ENCODE data around the gene MCM7. TPM values are rescaled to one million over a fixed set of nuclear protein-coding genes. Genes with fewer than 3 reads are reported as not detected.

MCM7 gene
- total RNA-seq, 2 experiments from 2014 or later: 390 to 395 TPM

DNA sequence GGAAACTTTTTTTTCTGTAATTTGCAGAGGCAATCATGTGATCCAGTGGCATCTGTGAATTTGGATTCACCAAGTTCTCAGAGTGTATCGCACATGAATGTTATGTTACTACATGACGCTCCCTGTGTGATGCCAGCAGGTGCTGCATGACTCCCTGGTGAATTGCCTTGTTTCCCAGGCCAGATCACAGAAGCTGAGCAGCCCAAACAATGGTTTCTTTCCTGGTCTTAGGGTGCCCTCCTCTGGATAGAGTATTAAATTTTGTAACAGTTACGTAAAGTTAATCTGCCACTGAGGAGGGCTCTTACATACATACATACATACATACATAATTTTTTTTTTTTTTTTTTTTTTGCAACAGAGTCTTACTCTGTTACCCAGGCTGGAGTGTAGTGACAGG lies 48.0 kb downstream of the MCM7 start:
- Mint-ChIP-seq H3K27ac (no peak overlapping the region), H3K36me3 (ENCODE audit: low read depth) (peaks cover 6% of the 10 kb centered on the region), H3K9me3 (no peaks in the 10 kb centered on the region), H3K27me3 (ENCODE audit: low read depth) (no peaks in the 10 kb centered on the region), H3K4me3 (no peak overlapping the region), H3K4me1 (ENCODE audit: low read depth) (peaks cover 16% of the 10 kb centered on the region)
- DNase-seq: peak; percentile 56
- CTCF ChIA-PET: interaction anchor here (0.7 to 3.2 kb wide), 9 partner anchors 17 to 145 kb away, joined by 3 to 19 read pairs (median 7); no protein-coding TSS in a partner anchor
- intact Hi-C loops (cut with micrococcal nuclease): loop anchor here (1.0 kb wide), 1 partner anchor 59 kb away; no protein-coding TSS in a partner anchor

DNA sequence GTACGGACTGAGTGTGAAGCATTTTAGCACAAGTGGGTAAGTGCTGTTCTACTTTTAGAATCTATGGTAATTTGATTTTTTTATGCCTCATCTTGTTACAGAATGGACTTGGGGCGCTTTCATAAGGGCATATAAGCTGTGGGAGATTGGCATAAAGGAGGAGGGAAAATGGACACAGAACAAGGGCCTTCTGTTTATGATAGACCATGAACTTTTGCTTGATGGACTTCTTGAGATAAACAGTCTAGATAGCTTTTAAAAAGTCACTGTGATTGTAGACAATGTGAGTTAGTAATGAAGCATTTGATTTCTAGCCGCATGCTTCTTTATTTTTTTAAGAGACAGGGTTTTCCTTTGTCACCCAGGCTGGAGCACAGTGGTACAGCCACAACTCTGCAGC lies 49.6 kb downstream of the MCM7 start:
- H3K4me1 Mint-ChIP-seq (ENCODE audit: low read depth): peaks cover 16% of the 10 kb centered on the region
- H3K27me3 Mint-ChIP-seq (ENCODE audit: low read depth): no peaks in the 10 kb centered on the region
- no peak overlapping the region for H3K27ac Mint-ChIP-seq
- no peak for DNase-seq
- H3K9me3 Mint-ChIP-seq: no peaks in the 10 kb centered on the region
- no peaks in the 10 kb centered on the region for H3K36me3 Mint-ChIP-seq (ENCODE audit: low read depth)
- no peak overlapping the region for H3K4me3 Mint-ChIP-seq
- intact Hi-C loops (cut with micrococcal nuclease): no loop called here
- CTCF ChIA-PET: interaction anchor here (0.8 to 3.2 kb wide), 11 partner anchors 19 to 138 kb away, joined by 3 to 19 read pairs (median 4); no protein-coding TSS in a partner anchor

DNA sequence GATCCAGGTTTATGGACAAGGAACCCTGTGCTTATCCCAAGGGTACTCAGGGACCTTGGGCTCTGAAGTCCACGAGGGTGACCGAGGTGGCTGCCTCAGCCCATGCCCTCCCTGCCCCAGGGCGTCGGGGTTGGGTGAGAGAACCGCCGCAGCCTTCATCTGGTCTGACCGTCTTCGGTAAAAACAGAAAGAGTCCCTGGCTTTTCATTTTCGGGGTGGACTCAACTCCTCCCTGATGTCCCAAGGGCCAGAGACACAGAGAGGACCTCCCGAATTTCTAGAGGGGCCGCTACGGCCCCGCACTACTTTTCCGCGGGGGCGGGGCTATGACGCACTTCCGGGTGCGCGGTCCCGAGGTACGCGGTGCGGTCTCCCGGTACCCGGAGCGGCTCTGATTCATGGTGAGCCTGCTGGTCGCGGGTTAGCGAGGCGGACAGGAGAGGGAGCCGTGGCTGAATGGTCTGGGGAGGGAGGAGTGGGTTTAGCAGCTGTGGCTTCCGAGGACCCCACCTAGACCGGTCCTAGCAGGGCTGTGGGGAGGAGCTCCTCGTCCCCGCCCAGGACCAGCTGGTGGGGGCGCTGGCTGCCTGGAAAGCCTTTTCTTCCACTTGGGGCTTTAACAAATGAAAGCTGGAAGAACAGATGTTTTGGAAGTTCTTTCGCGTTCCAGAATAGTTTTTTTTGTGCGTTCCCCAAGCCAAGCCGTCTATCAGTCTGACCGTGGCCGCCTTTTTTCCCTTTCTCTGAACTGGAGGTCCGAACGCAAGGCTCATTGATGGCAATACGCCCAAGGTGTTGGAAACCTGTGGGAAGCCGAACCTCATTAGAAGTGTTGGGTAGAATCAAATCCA lies 51.5 kb downstream of the MCM7 start, which contains the start of gene ZSCAN21:
Gene ZSCAN21, plus strand, starts transcription at position 334 of the 851 bp plus-strand sequence. CDS start 7,233 bp downstream, outside the sequence.
- Mint-ChIP-seq H3K4me3 (peak within 1 kb of the TSS; percentile 85), H3K27me3 (ENCODE audit: low read depth) (no peaks in the 10 kb centered on the region), H3K27ac (peak within 1 kb of the TSS; percentile 91), H3K36me3 (ENCODE audit: low read depth) (no peaks in the 10 kb centered on the region), H3K4me1 (ENCODE audit: low read depth) (peaks cover 17% of the 10 kb centered on the region), H3K9me3 (no peaks in the 10 kb centered on the region)
- DNase-seq: peak; percentile 85
- intact Hi-C loops (cut with micrococcal nuclease): loop anchor here (1.0 to 2.0 kb wide), 5 partner anchors 29 to 131 kb away; partner anchors contain the start of genes MBLAC1, TRIM4 and ZNF3
- CTCF ChIA-PET: interaction anchor here (0.5 to 1.2 kb wide), 7 partner anchors 9 to 240 kb away, joined by 3 to 10 read pairs (median 4); partner anchors contain the start of gene TRIM4

DNA sequence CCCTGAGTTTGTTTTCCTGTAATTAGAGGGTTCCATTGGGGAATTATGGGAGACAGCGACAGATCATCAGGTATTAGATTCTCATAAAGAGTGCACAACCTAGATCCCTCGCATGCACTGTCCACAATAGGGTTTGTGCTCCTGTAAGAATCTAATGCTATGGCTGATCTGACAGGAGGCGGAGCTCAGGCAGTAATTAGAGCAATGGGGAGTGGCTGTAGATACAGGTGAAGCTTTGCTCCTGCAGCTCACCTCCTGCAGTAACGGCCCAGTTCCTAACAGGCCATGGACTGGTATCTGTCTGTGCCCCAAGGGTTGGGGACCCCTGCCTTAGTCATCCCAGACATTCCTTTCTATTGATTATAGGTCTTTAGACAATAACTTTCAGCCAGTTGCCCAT lies 52.5 kb downstream of the MCM7 start:
- no peaks in the 10 kb centered on the region for H3K9me3 Mint-ChIP-seq
- CTCF ChIA-PET: no interaction called here
- no peaks in the 10 kb centered on the region for H3K27me3 Mint-ChIP-seq (ENCODE audit: low read depth)
- intact Hi-C loops (cut with micrococcal nuclease): loop anchor here (1.0 to 2.0 kb wide), 5 partner anchors 28 to 130 kb away; partner anchors contain the start of genes MBLAC1, TRIM4 and ZNF3
- H3K36me3 Mint-ChIP-seq (ENCODE audit: low read depth): no peaks in the 10 kb centered on the region
- peak overlapping the region; percentile 91 for H3K27ac Mint-ChIP-seq
- H3K4me3 Mint-ChIP-seq: peak overlapping the region; percentile 85
- peaks cover 18% of the 10 kb centered on the region for H3K4me1 Mint-ChIP-seq (ENCODE audit: low read depth)
- no peak for DNase-seq

DNA sequence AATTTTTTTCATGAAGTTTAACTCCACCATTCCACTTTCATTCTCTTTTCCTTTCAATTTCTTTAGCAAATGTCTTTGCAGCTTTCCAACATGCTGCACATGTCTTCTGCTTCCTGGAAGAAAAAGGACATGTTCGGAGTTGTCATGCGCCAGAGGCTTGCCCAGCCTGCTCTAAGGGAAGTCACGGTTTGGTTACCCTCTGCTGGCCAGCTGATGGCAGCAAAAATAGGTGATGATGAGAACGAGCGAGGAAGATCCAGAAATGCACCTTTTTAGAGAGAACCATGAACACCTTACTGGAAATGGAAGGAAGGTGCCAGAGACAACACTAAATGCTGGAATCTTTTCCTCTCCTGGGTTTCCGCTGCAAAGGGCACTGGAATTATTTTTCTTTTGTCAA lies 56.5 kb downstream of the MCM7 start:
- Mint-ChIP-seq H3K27ac (no peak overlapping the region), H3K36me3 (ENCODE audit: low read depth) (no peaks in the 10 kb centered on the region), H3K4me3 (no peak overlapping the region), H3K9me3 (no peaks in the 10 kb centered on the region), H3K4me1 (ENCODE audit: low read depth) (peaks cover 17% of the 10 kb centered on the region), H3K27me3 (ENCODE audit: low read depth) (no peaks in the 10 kb centered on the region)
- DNase-seq: peak; percentile 42
- CTCF ChIA-PET: interaction anchor here (0.6 to 0.7 kb wide), 2 partner anchors 24 to 377 kb away, joined by 3 read pairs; no protein-coding TSS in a partner anchor
- intact Hi-C loops (cut with micrococcal nuclease): no loop called here

Small RNAs within 50 kb of the gene (microRNA-seq; reads per million reads assigned to microRNA genes)
- gene MIR106B (ENCODE audit: borderline microRNAs expressed, borderline replicate concordance) (7,564 reads per million, percentile 95 among the genes with 10 or more reads in this experiment), gene MIR25 (ENCODE audit: borderline microRNAs expressed, borderline replicate concordance) (1,129 reads per million, percentile 85 among the genes with 10 or more reads in this experiment), gene MIR93 (ENCODE audit: borderline microRNAs expressed, borderline replicate concordance) (14,007 reads per million, percentile 97 among the genes with 10 or more reads in this experiment)

Other genes with a start within 250 kb of the MCM7 start
- not detected for gene OR2AE1, start 224.4 kb downstream of the MCM7 start, total RNA-seq
- 10 to 100 TPM; 25.7 to 25.8 TPM for gene TRIM4, start 181.9 kb downstream of the MCM7 start, total RNA-seq
- gene GJC3, start 171.8 kb downstream of the MCM7 start, total RNA-seq: 1 to 10 TPM in 1 of 2 experiments, under 1 TPM in 1; 0.62 to 1.1 TPM
- not detected for gene AZGP1, start 125.4 kb downstream of the MCM7 start, total RNA-seq
- 10 to 100 TPM; 64.4 to 67.9 TPM for gene ZKSCAN1, start 85.8 kb downstream of the MCM7 start, total RNA-seq
- 1 to 10 TPM; 6.2 to 6.4 TPM for gene ZSCAN21, start 51.6 kb downstream of the MCM7 start, total RNA-seq
- 10 to 100 TPM; 13.1 to 14.0 TPM for gene ZNF3, start 19.7 kb downstream of the MCM7 start, total RNA-seq
- gene COPS6, start 12.4 kb downstream of the MCM7 start, total RNA-seq: 10 to 100 TPM; 97.1 to 97.8 TPM
- gene AP4M1, start 246 bp upstream of the MCM7 start, total RNA-seq: 10 to 100 TPM; 12.6 to 12.7 TPM
- 10 to 100 TPM; 48.9 to 53.5 TPM for gene TAF6, start 18.0 kb upstream of the MCM7 start, total RNA-seq
- gene CNPY4, start 18.2 kb upstream of the MCM7 start, total RNA-seq: 1 to 10 TPM; 7.2 to 8.7 TPM
- gene MBLAC1, start 25.6 kb upstream of the MCM7 start, total RNA-seq: 1 to 10 TPM; 2.3 to 2.9 TPM
- gene LAMTOR4, start 47.5 kb upstream of the MCM7 start, total RNA-seq: 100 to 1,000 TPM; 129 to 135 TPM
- gene TRAPPC14, start 57.3 kb upstream of the MCM7 start, total RNA-seq: 10 to 100 TPM; 21.2 to 21.6 TPM
- gene GAL3ST4, start 67.2 kb upstream of the MCM7 start, total RNA-seq: 1 to 10 TPM; 6.2 to 6.5 TPM
- 1 to 10 TPM; 7.6 to 9.5 TPM for gene GPC2, start 76.0 kb upstream of the MCM7 start, total RNA-seq
- gene STAG3, start 76.5 kb upstream of the MCM7 start, total RNA-seq: 10 to 100 TPM; 38.4 to 41.0 TPM
- gene PVRIG, start 118.6 kb upstream of the MCM7 start, total RNA-seq: 10 to 100 TPM; 22.7 to 22.8 TPM
- not detected for gene SPDYE3, start 206.3 kb upstream of the MCM7 start, total RNA-seq